22Rv1 (cell line): ENCODE data around the gene GPER1.

Experiments
- CTCF ChIP-seq: fragments of 450-650 bp; IDR thresholded peaks from 2 replicates; pipeline ENCODE4 v1.5.1; 2017; ENCODE audit warnings: mild to moderate bottlenecking
- ZFX ChIP-seq: fragments of 450-650 bp; IDR thresholded peaks from 2 replicates; pipeline ENCODE4 v1.6.1; 2017; ENCODE audit warnings: antibody characterized with exemption, borderline replicate concordance

DNA sequence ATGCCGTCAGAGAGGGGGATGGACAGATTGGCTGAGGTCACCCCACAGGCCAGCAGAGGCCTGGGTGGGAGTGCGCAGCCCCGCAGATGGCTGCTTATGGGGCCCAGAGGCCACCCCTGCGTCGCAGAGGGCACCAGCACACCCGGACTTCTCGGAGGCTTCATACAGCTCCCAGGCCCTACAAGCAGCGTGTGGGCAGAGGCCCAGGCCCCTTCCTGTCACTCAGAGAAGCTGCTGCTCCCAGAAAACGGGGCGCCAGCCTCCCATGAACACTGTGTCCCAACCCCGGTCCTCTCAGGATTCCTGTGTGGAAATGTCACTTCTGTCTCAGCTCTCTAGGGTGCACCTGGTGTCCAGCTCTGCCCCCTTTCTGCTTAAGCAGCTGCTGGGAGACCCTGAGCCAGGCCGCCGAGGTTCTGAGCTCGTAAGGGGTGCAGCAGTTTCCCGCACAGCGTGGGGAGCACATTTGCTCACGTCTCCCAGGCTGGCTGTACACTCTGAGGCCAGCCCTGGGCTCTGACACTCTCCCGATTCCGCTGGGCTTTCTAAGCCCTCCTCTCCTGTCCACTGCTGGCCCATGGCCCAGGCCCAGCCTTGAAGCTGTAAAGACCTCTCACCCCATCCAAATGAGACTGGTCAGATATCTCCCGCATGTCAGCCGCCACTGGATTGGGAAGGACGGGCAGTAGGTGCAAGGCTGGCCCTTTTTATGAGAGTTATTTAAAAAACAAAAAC, 36.8 kb upstream of the GPER1 start:
- TF ChIP-seq CTCF: no peak
- no peak for TF ChIP-seq ZFX
